SK-N-SH (cell line): ENCODE measurements around the gene BAG1. TPM values are rescaled to one million over a fixed set of nuclear protein-coding genes. Genes with fewer than 3 reads are reported as not detected.

ENCODE experiments used
- CTCF ChIA-PET: fragments of 300-600, 350-600 bp; formaldehyde crosslinking; extraction: SDS; loops from one replicate; lab custom pipeline; 2021; lab: Yijun Ruan, JAX
- POLR2A ChIA-PET: fragments of 350-600 bp; sonication (Branson Sonifier 250); formaldehyde crosslinking; extraction: SDS; loops from one replicate; lab custom pipeline; 2020; ENCODE audit warnings: antibody characterized with exemption, inconsistent platforms; lab: Yijun Ruan, JAX
- DNase-seq: peaks from one replicate; pipeline ENCODE4 v3.0.0; 2012
- H2AFZ ChIP-seq: fragments of 200-600 bp; sonication (generic); 2 replicates; pipeline ENCODE4 v1.8.1; 2016; ENCODE audit warnings: antibody characterized with exemption, mild to moderate bottlenecking, low read depth
- H3F3A ChIP-seq: fragments of 200-600 bp; sonication (generic); replicated peaks from 2 replicates; pipeline ENCODE3; 2016; ENCODE audit warnings: antibody characterized with exemption, mild to moderate bottlenecking; ENCODE audit not compliant: insufficient read depth
- H3K27ac ChIP-seq, 2 experiments: fragments of 200-500 bp in 1 of 2; fragments of 200-600 bp in 1 of 2; sonication (Bioruptor generic) in 1 of 2; sonication (generic), shearing (Covaris generic) in 1 of 2; 2 replicates each; pipeline versions ENCODE4 v1.5.1 to v1.6.1; 2014 to 2016; ENCODE audit warnings: low read depth in 2 of 2, inconsistent platforms in 1 of 2, low read length in 1 of 2, mild to moderate bottlenecking in 1 of 2, mixed read lengths in 1 of 2
- H3K27me3 ChIP-seq: fragments of 200-600 bp; sonication (generic), shearing (Covaris generic); 2 replicates; pipeline ENCODE4 v1.6.1; 2016; ENCODE audit warnings: mixed run types; ENCODE audit not compliant: insufficient read depth
- H3K36me3 ChIP-seq, 2 experiments: fragments of 200-500 bp in 1 of 2; fragments of 200-600 bp in 1 of 2; sonication (Bioruptor generic) in 1 of 2; sonication (generic) in 1 of 2; replicated peaks in 1 of 2; 2 replicates each; pipeline versions ENCODE3 to v1.5.1; 2014 to 2016; ENCODE audit warnings: low read length in 1 of 2, mild to moderate bottlenecking in 1 of 2; ENCODE audit not compliant: insufficient read depth in 2 of 2, control insufficient read depth in 1 of 2
- H3K4me1 ChIP-seq, 2 experiments: fragments of 200-500 bp in 1 of 2; fragments of 200-600 bp in 1 of 2; sonication (Bioruptor generic) in 1 of 2; sonication (generic), shearing (Covaris generic) in 1 of 2; 2 replicates each; pipeline versions ENCODE4 v1.5.1 to v1.6.1; 2014 to 2016; ENCODE audit warnings: low read depth in 1 of 2, low read length in 1 of 2, mixed run types in 1 of 2; ENCODE audit not compliant: insufficient read depth in 2 of 2, control insufficient read depth in 1 of 2
- H3K4me2 ChIP-seq: fragments of 200-600 bp; sonication (generic), shearing (Covaris generic); 2 replicates; pipeline ENCODE4 v1.6.1; 2017; ENCODE audit warnings: mixed run types
- H3K4me3 ChIP-seq, 2 experiments: fragments of 200-500 bp in 1 of 2; fragments of 200-600 bp in 1 of 2; sonication (Bioruptor generic) in 1 of 2; sonication (generic), shearing (Covaris generic) in 1 of 2; 2 replicates each; pipeline versions ENCODE4 v1.5.1 to v1.8.1; 2014 to 2016; ENCODE audit warnings: low read depth in 2 of 2, inconsistent platforms in 1 of 2, low read length in 1 of 2, mild to moderate bottlenecking in 1 of 2, mixed read lengths in 1 of 2, moderate library complexity in 1 of 2
- H3K79me2 ChIP-seq: fragments of 200-600 bp; sonication (generic); 2 replicates; pipeline ENCODE4 v1.8.1; 2017; ENCODE audit warnings: mild to moderate bottlenecking; ENCODE audit not compliant: insufficient read depth
- H3K9ac ChIP-seq: fragments of 200-600 bp; sonication (generic); 2 replicates; pipeline ENCODE4 v1.6.1; 2017; ENCODE audit warnings: mixed run types
- H3K9me2 ChIP-seq: fragments of 200-600 bp; sonication (generic); 2 replicates; pipeline ENCODE4 v1.6.1; 2017; ENCODE audit warnings: mixed run types
- H3K9me3 ChIP-seq: fragments of 200-600 bp; sonication (generic); 2 replicates; pipeline ENCODE4 v1.6.1; 2017; ENCODE audit warnings: mixed run types, mild to moderate bottlenecking, moderate library complexity
- H4K20me1 ChIP-seq: fragments of 200-600 bp; sonication (generic); 2 replicates; pipeline ENCODE4 v1.6.1; 2017; ENCODE audit warnings: mild to moderate bottlenecking, mixed run types; ENCODE audit not compliant: insufficient read depth
- CHD2 ChIP-seq: fragments of 150-350 bp; IDR thresholded peaks from 2 replicates; pipeline ENCODE4 v1.6.1; 2018; ENCODE audit warnings: low read length; ENCODE audit not compliant: partially characterized antibody
- EP300 ChIP-seq, 2 experiments: IDR thresholded peaks; 2 replicates each; pipeline versions ENCODE4 v1.4.0 to v1.6.1; 2012; ENCODE audit warnings: borderline replicate concordance in 1 of 2, low read depth in 1 of 2, low read length in 1 of 2
- EZH2phosphoT487 ChIP-seq: fragments of 200-600 bp; sonication (generic); IDR thresholded peaks from 2 replicates; pipeline ENCODE4 v1.6.1; 2017; ENCODE audit warnings: low read depth, mixed run types, mild to moderate bottlenecking, antibody characterized with exemption, moderate library complexity, borderline replicate concordance
- FOSL2 ChIP-seq: IDR thresholded peaks from 2 replicates; pipeline ENCODE4 v1.4.0; 2012; ENCODE audit warnings: low read depth, mild to moderate bottlenecking, moderate library complexity, borderline replicate concordance
- FOXM1 ChIP-seq: IDR thresholded peaks from 2 replicates; pipeline ENCODE4 v1.4.0; 2012; ENCODE audit warnings: low read depth, mild to moderate bottlenecking
- JUND ChIP-seq: IDR thresholded peaks from 2 replicates; pipeline ENCODE4 v1.4.0; 2012
- MEF2A ChIP-seq: IDR thresholded peaks from 2 replicates; pipeline ENCODE4 v1.4.0; 2012; ENCODE audit warnings: low read depth, borderline replicate concordance
- MXI1 ChIP-seq: IDR thresholded peaks from 2 replicates; pipeline ENCODE4 v1.6.1; 2012; ENCODE audit warnings: mild to moderate bottlenecking, low read depth, low read length, improper control_type of control experiment
- RAD21 ChIP-seq: IDR thresholded peaks from 2 replicates; pipeline ENCODE4 v1.6.1; 2012; ENCODE audit warnings: mild to moderate bottlenecking, low read length
- RCOR1 ChIP-seq: fragments of 150-350 bp; IDR thresholded peaks from 2 replicates; pipeline ENCODE4 v1.6.1; 2017; ENCODE audit warnings: antibody characterized with exemption, low read length
- RXRA ChIP-seq: IDR thresholded peaks from 2 replicates; pipeline ENCODE4 v1.4.0; 2012; ENCODE audit warnings: low read depth, mild to moderate bottlenecking, borderline replicate concordance
- SIN3A ChIP-seq: IDR thresholded peaks from 2 replicates; pipeline ENCODE4 v1.6.1; 2012; ENCODE audit warnings: low read depth, mild to moderate bottlenecking, low read length, moderate library complexity, borderline replicate concordance
- TCF12 ChIP-seq: IDR thresholded peaks from 2 replicates; pipeline ENCODE4 v1.4.0; 2012
- TEAD4 ChIP-seq: IDR thresholded peaks from 2 replicates; pipeline ENCODE4 v1.4.0; 2012; ENCODE audit warnings: mild to moderate bottlenecking, borderline replicate concordance; ENCODE audit not compliant: insufficient read depth
- USF2 ChIP-seq: fragments of 150-350 bp; IDR thresholded peaks from 2 replicates; pipeline ENCODE4 v1.6.1; 2017; ENCODE audit warnings: antibody characterized with exemption, low read length, low read depth, borderline replicate concordance
- YY1 ChIP-seq: IDR thresholded peaks from 2 replicates; pipeline ENCODE4 v1.4.0; 2012; ENCODE audit warnings: low read depth, mild to moderate bottlenecking
- ZBTB33 ChIP-seq: IDR thresholded peaks from 2 replicates; pipeline ENCODE4 v1.4.0; 2012; ENCODE audit warnings: low read depth, borderline replicate concordance
- WGBS: methylation state at CpG from one replicate; pipeline ENCODE4 v1.1.6; 2017; ENCODE audit warnings: low lambda C conversion rate; 5-methylcytosine and 5-hydroxymethylcytosine counted together
- polyA plus RNA-seq, 3 experiments: library from polyadenylated mRNA; depleted of rRNA; stranded (reverse); fragments of >200 nt; gene quantifications; 2 replicates each; pipeline ENCODE4 v1.2.3, GENCODE V29; 2012
- TF ChIP-seq, protein P1 (sequence below): fragments of 200-600 bp; sonication (generic); IDR thresholded peaks from 2 replicates; pipeline ENCODE4 v1.6.1; 2017; ENCODE audit warnings: antibody characterized with exemption, mild to moderate bottlenecking, moderate library complexity
- TF ChIP-seq, protein P2 (sequence below): IDR thresholded peaks from 2 replicates; pipeline ENCODE4 v1.4.0; 2012; ENCODE audit warnings: low read depth, borderline replicate concordance

Gene BAG1
- polyA plus RNA-seq, 1 of the 3 experiments (the other 2 are of a cell fraction), result 49.9 TPM

GRCh38 chr9:33294670-33295432 lies 30.3 kb upstream of the BAG1 start (continued):
- no peak for TF ChIP-seq USF2
- TF ChIP-seq FOXM1, result no peak
- no peak for TF ChIP-seq TEAD4
- no peak for TF ChIP-seq FOSL2
- TF ChIP-seq RAD21, result no peak
- no peak for TF ChIP-seq CHD2
- no peak for TF ChIP-seq JUND
- no peak for TF ChIP-seq RXRA
- TF ChIP-seq SIN3A, result no peak
- no peak for TF ChIP-seq TCF12
- TF ChIP-seq EP300 (IDR thresholded peaks at IDR 0.05; ENCODE audit: borderline replicate concordance in 1 of 2, low read depth in 1 of 2, low read length in 1 of 2), result no peak
- no peak for TF ChIP-seq MXI1

DNA sequence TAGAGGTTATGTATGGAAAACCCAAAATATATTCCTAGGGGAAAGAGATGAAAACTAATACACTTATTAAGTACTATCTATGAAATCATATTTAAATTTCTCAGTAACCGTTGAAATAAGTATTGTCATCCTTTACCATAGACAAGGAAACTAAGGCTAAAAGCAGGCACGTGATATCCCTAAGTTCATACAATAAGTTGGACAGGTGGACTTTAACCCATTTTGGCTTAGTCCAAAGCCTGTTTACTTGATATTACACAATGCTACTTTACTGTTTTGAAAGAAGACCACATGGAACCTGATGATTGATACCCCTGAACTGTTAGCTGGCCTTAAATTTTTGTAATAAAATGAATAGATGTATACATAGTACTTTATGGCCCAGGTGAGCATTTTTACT lies 29.3 kb upstream of the BAG1 start:
- Histone ChIP-seq H3F3A (peaks cover 3% of the 10 kb centered on the region), H3K4me2 (no peak overlapping the region), H3K9me3 (no peaks in the 10 kb centered on the region), H3K9ac (no peak overlapping the region), H3K4me3 (no peak overlapping the region), H2AFZ (no peak overlapping the region), H3K27me3 (no peaks in the 10 kb centered on the region), H4K20me1 (no peaks in the 10 kb centered on the region), H3K4me1 (peaks cover 4 to 15% of the 10 kb centered on the region in 2 experiments; a peak in 3 of 4 replicates), H3K36me3 (peaks cover 57 to 67% of the 10 kb centered on the region in 2 experiments), H3K79me2 (peaks cover 84% of the 10 kb centered on the region), H3K9me2 (no peaks in the 10 kb centered on the region), H3K27ac (no peak overlapping the region)
- 96% methylated on average over 2 of the region's 2 CpGs for WGBS
- POLR2A ChIA-PET, result no interaction called here
- CTCF ChIA-PET, result no interaction called here
- DNase-seq, result no peak
- TF ChIP-seq EZH2phosphoT487 (no peak), MXI1 (no peak), ZBTB33 (no peak), JUND (no peak), RCOR1 (no peak), YY1 (no peak), MEF2A (no peak)
- TF ChIP-seq, protein P1, sequence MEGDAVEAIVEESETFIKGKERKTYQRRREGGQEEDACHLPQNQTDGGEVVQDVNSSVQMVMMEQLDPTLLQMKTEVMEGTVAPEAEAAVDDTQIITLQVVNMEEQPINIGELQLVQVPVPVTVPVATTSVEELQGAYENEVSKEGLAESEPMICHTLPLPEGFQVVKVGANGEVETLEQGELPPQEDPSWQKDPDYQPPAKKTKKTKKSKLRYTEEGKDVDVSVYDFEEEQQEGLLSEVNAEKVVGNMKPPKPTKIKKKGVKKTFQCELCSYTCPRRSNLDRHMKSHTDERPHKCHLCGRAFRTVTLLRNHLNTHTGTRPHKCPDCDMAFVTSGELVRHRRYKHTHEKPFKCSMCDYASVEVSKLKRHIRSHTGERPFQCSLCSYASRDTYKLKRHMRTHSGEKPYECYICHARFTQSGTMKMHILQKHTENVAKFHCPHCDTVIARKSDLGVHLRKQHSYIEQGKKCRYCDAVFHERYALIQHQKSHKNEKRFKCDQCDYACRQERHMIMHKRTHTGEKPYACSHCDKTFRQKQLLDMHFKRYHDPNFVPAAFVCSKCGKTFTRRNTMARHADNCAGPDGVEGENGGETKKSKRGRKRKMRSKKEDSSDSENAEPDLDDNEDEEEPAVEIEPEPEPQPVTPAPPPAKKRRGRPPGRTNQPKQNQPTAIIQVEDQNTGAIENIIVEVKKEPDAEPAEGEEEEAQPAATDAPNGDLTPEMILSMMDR, result no peak
- TF ChIP-seq, protein P2, sequence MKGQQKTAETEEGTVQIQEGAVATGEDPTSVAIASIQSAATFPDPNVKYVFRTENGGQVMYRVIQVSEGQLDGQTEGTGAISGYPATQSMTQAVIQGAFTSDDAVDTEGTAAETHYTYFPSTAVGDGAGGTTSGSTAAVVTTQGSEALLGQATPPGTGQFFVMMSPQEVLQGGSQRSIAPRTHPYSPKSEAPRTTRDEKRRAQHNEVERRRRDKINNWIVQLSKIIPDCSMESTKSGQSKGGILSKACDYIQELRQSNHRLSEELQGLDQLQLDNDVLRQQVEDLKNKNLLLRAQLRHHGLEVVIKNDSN, result no peak
